Activated CD8-positive, alpha-beta memory T cell treated with anti-CD3 and anti-CD28 coated beads, Interleukin-2, amount 10 ng/mL, durations not matched to agents 7 days and 5 days (primary cell): ENCODE measurements around the gene ISCU. TPM values are rescaled to one million over a fixed set of nuclear protein-coding genes. Genes with fewer than 3 reads are reported as not detected.
"Not testable (repeated sequence)": the region's sequence is repeated elsewhere in the genome, so short reads cannot be mapped to it uniquely, and the experiment has no call there.

Experiments used
- ATAC-seq: fragments of 150-1000 bp; cut with Tn5 transposase; one replicate; pipeline ENCODE4 v1.10.0; 2021; ENCODE audit warnings: moderate library complexity
- CTCF ChIA-PET: fragments of 350-600 bp; sonication (Branson Sonifier 250); formaldehyde crosslinking; loops from one replicate; lab custom pipeline; 2021; ENCODE audit warnings: antibody characterized with exemption; lab: Charles Lee
- DNase-seq: peaks from one replicate; pipeline ENCODE4 v3.0.0-alpha.2; 2020
- H3K27ac Mint-ChIP-seq: one replicate; pipeline ENCODE4 v1.8.0; 2021; ENCODE audit warnings: mild to moderate bottlenecking, mixed read lengths
- H3K27me3 Mint-ChIP-seq: one replicate; pipeline ENCODE4 v1.8.0; 2021; ENCODE audit warnings: mixed read lengths
- H3K36me3 Mint-ChIP-seq: one replicate; pipeline ENCODE4 v1.8.0; 2021; ENCODE audit warnings: mild to moderate bottlenecking, mixed read lengths
- H3K4me1 Mint-ChIP-seq: one replicate; pipeline ENCODE4 v1.8.0; 2021; ENCODE audit warnings: mixed read lengths
- H3K4me3 Mint-ChIP-seq: one replicate; pipeline ENCODE4 v1.8.0; 2021; ENCODE audit warnings: mild to moderate bottlenecking, moderate library complexity, mixed read lengths
- H3K9me3 Mint-ChIP-seq: one replicate; pipeline ENCODE4 v1.8.0; 2022; ENCODE audit warnings: low read depth, mixed read lengths
- total RNA-seq, 2 experiments: library from RNA; stranded (reverse); gene quantifications; one replicate each; pipeline ENCODE4 v1.2.3, GENCODE V29; 2021

Gene ISCU
- total RNA-seq, 2 experiments from 2014 or later, result 64.2 to 86.9 TPM

DNA sequence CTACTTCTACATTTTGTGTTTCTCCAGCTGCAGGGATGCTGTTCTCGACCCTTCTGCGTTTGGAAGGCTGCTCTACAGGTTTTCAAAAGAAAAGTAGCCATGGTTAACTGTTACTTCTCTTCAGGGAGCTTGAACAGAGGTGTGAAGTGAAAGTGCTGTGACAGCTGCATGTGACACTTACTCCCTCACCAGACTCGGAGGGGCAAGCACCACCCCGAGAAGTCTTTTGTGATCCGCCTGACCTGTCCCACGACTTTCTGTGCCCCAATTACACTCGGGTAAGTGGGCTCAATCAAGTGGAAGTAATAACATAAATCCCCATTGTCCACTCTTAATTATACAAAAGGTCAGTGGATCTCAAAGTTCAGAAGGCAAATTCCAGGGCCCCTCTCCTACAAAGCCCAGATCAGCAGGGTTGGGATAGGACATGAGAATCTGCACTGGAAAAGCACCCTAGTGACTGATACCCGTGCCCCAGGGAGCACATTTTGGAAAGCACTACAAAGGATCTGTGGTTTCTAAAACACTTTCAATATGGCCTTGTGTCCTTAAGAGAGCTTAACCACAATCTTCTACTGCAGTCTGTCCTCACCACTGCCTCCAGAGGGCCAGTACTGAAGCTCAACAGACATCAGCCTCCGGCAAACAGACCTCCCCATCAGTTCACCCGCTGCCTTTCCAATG, 35.8 kb upstream of the ISCU start:
- H3K36me3 Mint-ChIP-seq, result peaks cover 64% of the 10 kb centered on the region
- no peak overlapping the region for H3K27ac Mint-ChIP-seq
- CTCF ChIA-PET, result interaction anchor here (1.3 kb wide), 1 partner anchor 14 kb away, joined by 5 read pairs; no protein-coding TSS in a partner anchor

GRCh38 chr12:108527166-108527496, 35.3 kb upstream of the ISCU start:
- CTCF ChIA-PET, result interaction anchor here (1.3 kb wide), 1 partner anchor 15 kb away, joined by 5 read pairs; no protein-coding TSS in a partner anchor
- no peaks in the 10 kb centered on the region for H3K27me3 Mint-ChIP-seq
- peaks cover 59% of the 10 kb centered on the region for H3K36me3 Mint-ChIP-seq

More for the DNA sequence above, 35.8 kb upstream of the ISCU start:
- Mint-ChIP-seq H3K4me3 (no peak overlapping the region), H3K4me1 (peaks cover 9% of the 10 kb centered on the region), H3K9me3 (no peaks in the 10 kb centered on the region), H3K27me3 (no peaks in the 10 kb centered on the region)
- ATAC-seq (peak; percentile 39), DNase-seq (no peak)

GRCh38 chr12:108530161-108530560, 32.2 kb upstream of the ISCU start:
- no peaks in the 10 kb centered on the region for H3K27me3 Mint-ChIP-seq
- H3K27ac Mint-ChIP-seq, result no peak overlapping the region
- ATAC-seq (no peak), DNase-seq (no peak)
- peaks cover 49% of the 10 kb centered on the region for H3K36me3 Mint-ChIP-seq
- H3K4me1 Mint-ChIP-seq, result peaks cover 9% of the 10 kb centered on the region
- no peaks in the 10 kb centered on the region for H3K9me3 Mint-ChIP-seq
- CTCF ChIA-PET, result interaction anchor here (1.4 kb wide), 1 partner anchor 27 kb away, joined by 3 read pairs; no protein-coding TSS in a partner anchor
- H3K4me3 Mint-ChIP-seq, result no peak overlapping the region

More at GRCh38 chr12:108527166-108527496, 35.3 kb upstream of the ISCU start:
- Mint-ChIP-seq H3K4me3 (no peak overlapping the region), H3K9me3 (no peaks in the 10 kb centered on the region), H3K4me1 (peaks cover 9% of the 10 kb centered on the region), H3K27ac (no peak overlapping the region)
- DNase-seq (no peak), ATAC-seq (no peak)

GRCh38 chr12:108531929-108532848, 30.2 kb upstream of the ISCU start:
- H3K36me3 Mint-ChIP-seq, result peaks cover 46% of the 10 kb centered on the region
- H3K27me3 Mint-ChIP-seq, result no peaks in the 10 kb centered on the region
- DNase-seq (no peak), ATAC-seq (no peak)
- H3K27ac Mint-ChIP-seq, result no peak overlapping the region
- H3K9me3 Mint-ChIP-seq, result no peaks in the 10 kb centered on the region
- no peak overlapping the region for H3K4me3 Mint-ChIP-seq
- H3K4me1 Mint-ChIP-seq, result peaks cover 6% of the 10 kb centered on the region
- CTCF ChIA-PET, result no interaction called here

DNA sequence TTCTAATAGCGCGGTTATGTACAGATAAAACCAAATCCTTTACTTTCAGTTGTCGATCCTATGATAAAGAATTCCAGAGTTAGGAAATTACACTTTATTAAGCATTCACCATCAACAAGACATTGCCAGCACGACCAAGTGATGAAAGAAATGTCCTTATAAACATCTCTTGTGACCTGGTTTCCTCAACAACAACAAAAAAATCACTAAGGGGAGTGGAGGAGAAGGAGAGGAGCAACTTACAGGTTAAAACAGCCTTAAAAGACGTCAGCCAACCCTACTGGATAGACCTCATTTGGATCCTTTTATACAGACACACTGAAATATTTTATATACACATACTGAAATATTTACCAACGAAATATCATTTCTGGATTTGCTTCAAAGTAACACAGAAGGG, 24.2 kb upstream of the ISCU start:
- Mint-ChIP-seq H3K4me1 (peaks cover 12% of the 10 kb centered on the region), H3K9me3 (no peaks in the 10 kb centered on the region), H3K4me3 (no peak overlapping the region), H3K27ac (peak overlapping the region; percentile 8), H3K27me3 (no peaks in the 10 kb centered on the region), H3K36me3 (peaks cover 54% of the 10 kb centered on the region)
- no peak for ATAC-seq
- DNase-seq, result no peak
- CTCF ChIA-PET, result no interaction called here

DNA sequence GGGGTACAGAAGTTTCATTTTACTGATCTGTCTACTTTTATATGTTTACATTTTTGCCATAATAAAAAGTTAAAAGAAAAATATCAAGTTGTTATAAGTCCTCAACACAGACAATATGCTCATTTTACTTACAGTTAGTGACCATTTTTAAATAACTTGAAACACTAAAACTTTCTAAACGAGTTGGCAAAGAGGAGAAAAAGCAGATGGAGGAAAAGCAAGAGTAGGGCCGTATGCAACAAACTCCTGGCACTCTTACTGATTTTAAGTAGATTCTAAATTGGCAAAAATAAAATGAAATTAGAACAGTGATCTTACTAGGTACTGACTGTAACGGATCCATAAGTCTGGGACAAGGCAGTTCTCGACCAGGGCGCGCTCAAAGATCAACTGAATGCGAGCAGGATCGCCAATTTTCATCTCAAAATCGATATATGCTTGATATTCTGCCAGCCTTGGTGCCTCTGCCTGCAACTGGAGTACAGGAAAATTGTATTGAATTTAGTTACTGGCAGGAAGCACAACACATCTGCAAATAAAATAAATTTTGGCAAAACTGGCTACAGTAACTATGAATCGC, 23.7 kb upstream of the ISCU start:
- Mint-ChIP-seq H3K9me3 (no peaks in the 10 kb centered on the region), H3K27me3 (no peaks in the 10 kb centered on the region), H3K36me3 (peaks cover 59% of the 10 kb centered on the region), H3K4me1 (peaks cover 12% of the 10 kb centered on the region), H3K27ac (no peak overlapping the region), H3K4me3 (no peak overlapping the region)
- DNase-seq, result no peak
- CTCF ChIA-PET, result no interaction called here
- no peak for ATAC-seq

DNA sequence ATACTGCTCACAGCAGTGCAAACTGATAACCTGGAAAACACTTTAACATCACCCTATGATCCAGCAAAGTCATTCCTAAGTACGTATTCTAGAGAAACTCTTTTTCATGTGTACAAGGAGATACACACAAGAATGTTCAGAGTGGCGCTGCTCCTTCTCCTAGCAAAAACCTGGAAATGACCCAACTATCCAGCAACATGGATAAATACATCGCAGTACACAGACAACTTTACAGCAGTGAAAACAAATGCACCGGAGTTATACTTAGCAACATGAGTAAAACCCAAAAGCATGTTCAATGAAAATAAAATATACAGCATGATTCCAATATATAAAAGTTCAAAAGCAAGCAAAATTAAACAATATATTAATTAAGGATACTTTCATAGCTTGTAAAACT, 20.1 kb upstream of the ISCU start:
- H3K4me1 Mint-ChIP-seq, result peaks cover 12% of the 10 kb centered on the region
- no peak overlapping the region for H3K4me3 Mint-ChIP-seq
- H3K36me3 Mint-ChIP-seq, result peaks cover 62% of the 10 kb centered on the region
- no peak overlapping the region for H3K27ac Mint-ChIP-seq
- DNase-seq, result no peak
- H3K9me3 Mint-ChIP-seq, result no peaks in the 10 kb centered on the region
- CTCF ChIA-PET, result no interaction called here
- no peak for ATAC-seq
- H3K27me3 Mint-ChIP-seq, result no peaks in the 10 kb centered on the region

GRCh38 chr12:108543652-108544051, 18.7 kb upstream of the ISCU start:
- CTCF ChIA-PET, result interaction anchor here (1.5 kb wide), 1 partner anchor 9 kb away, joined by 3 read pairs; no protein-coding TSS in a partner anchor
- H3K4me3 Mint-ChIP-seq, result no peak overlapping the region
- H3K4me1 Mint-ChIP-seq, result peaks cover 14% of the 10 kb centered on the region
- ATAC-seq (no peak), DNase-seq (no peak)
- H3K36me3 Mint-ChIP-seq, result peaks cover 60% of the 10 kb centered on the region
- no peak overlapping the region for H3K27ac Mint-ChIP-seq
- no peaks in the 10 kb centered on the region for H3K9me3 Mint-ChIP-seq
- no peaks in the 10 kb centered on the region for H3K27me3 Mint-ChIP-seq

- CTCF ChIA-PET, result no interaction called here
- peaks cover 56% of the 10 kb centered on the region for H3K36me3 Mint-ChIP-seq
- no peak overlapping the region for H3K4me3 Mint-ChIP-seq
- peaks cover 35% of the 10 kb centered on the region for H3K4me1 Mint-ChIP-seq
- DNase-seq, result no peak
- H3K9me3 Mint-ChIP-seq, result no peaks in the 10 kb centered on the region
- H3K27me3 Mint-ChIP-seq, result no peaks in the 10 kb centered on the region
- no peak overlapping the region for H3K27ac Mint-ChIP-seq
- no peak for ATAC-seq
Observed at GRCh38 chr12:108547686-108548085, 14.7 kb upstream of the ISCU start.

GRCh38 chr12:108548954-108549521, 13.4 kb upstream of the ISCU start:
- Mint-ChIP-seq H3K4me3 (no peak overlapping the region), H3K4me1 (peaks cover 46% of the 10 kb centered on the region), H3K27ac (peak overlapping the region; percentile 42), H3K36me3 (peaks cover 53% of the 10 kb centered on the region), H3K27me3 (no peaks in the 10 kb centered on the region), H3K9me3 (no peaks in the 10 kb centered on the region)
- DNase-seq, result peak; percentile 19
- CTCF ChIA-PET, result interaction anchor here (0.5 to 2.3 kb wide), 6 partner anchors 8 to 1964 kb away, joined by 3 to 7 read pairs (median 3); partner anchors contain the start of gene SART3
- no peak for ATAC-seq

DNA sequence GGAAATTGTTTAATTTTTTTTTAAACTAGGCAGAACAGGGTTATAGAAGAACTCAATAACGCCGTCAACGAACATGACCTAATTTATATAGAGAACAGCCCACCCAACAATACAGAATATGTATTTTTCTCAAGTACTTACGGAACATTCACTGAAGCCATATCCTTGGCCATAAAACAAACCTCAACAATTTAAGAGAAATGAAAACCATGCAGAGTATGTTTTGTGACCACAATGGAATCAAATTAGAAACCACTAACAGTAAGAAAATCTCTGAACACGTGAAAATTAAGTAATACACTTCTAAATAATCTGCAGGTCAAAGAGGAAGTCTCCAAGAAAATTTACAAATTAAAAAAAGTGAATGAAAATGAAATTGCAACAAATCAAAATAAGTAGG, 10.9 kb upstream of the ISCU start:
- H3K4me3 Mint-ChIP-seq, result peak overlapping the region; percentile 2
- no peak for ATAC-seq
- H3K36me3 Mint-ChIP-seq, result peaks cover 46% of the 10 kb centered on the region
- peaks cover 64% of the 10 kb centered on the region for H3K4me1 Mint-ChIP-seq
- CTCF ChIA-PET, result no interaction called here
- no peaks in the 10 kb centered on the region for H3K9me3 Mint-ChIP-seq
- no peak for DNase-seq
- H3K27me3 Mint-ChIP-seq, result no peaks in the 10 kb centered on the region
- H3K27ac Mint-ChIP-seq, result peak overlapping the region; percentile 30

DNA sequence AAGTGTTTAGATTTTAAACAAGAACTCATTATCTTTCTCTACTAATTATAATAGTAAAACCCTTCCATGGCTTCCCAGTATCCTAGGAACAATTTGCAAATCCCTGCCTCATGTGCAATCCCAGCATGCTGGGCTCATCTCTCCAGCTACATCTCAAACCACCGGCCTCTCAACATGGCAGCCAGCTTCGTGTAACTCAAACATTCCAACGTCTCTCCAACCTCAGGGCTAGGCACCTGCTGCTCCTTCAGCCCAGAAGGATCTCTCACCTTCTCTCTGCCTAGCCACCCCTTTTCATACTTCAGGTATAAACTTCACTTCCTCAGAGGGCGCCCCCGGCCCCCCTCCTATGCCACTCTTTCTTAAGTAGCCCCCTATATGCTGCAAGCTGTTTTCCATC, 8.6 kb upstream of the ISCU start:
- H3K9me3 Mint-ChIP-seq, result no peaks in the 10 kb centered on the region
- peaks cover 77% of the 10 kb centered on the region for H3K4me1 Mint-ChIP-seq
- peaks cover 45% of the 10 kb centered on the region for H3K36me3 Mint-ChIP-seq
- CTCF ChIA-PET, result interaction anchor here (1.3 kb wide), 1 partner anchor 249 kb away, joined by 3 read pairs; no protein-coding TSS in a partner anchor
- ATAC-seq (no peak), DNase-seq (peak; percentile 23)
- no peaks in the 10 kb centered on the region for H3K27me3 Mint-ChIP-seq
- no peak overlapping the region for H3K27ac Mint-ChIP-seq
- no peak overlapping the region for H3K4me3 Mint-ChIP-seq

DNA sequence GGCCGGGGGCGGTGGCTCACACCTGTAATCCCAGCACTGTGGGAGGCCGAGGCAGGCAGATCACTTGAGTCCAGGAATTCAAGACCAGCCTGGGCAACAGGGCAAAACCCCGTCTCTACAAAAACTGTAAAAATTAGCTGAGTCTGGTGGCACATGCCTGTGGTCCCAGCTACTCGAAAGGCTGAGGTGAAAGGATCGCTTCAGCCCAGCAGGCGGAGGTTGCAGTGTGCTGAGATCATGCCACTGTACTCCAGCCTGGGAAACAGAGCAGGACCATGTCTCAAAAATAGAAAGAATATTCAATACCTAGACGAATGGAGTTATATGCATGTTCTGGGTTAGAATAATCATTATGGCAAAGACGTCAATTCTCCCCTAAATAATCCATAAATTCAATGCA, 7.0 kb upstream of the ISCU start:
- not testable (repeated sequence) for ATAC-seq, H3K9me3 Mint-ChIP-seq, H3K27ac Mint-ChIP-seq, H3K27me3 Mint-ChIP-seq, H3K4me3 Mint-ChIP-seq
- H3K36me3 Mint-ChIP-seq, result peaks cover 49% of the 10 kb centered on the region
- H3K4me1 Mint-ChIP-seq, result peaks cover 80% of the 10 kb centered on the region
- DNase-seq, result peak; percentile 9
- CTCF ChIA-PET, result interaction anchor here (1.3 to 1.5 kb wide), 2 partner anchors 42 to 63 kb away, joined by 3 to 5 read pairs; no protein-coding TSS in a partner anchor
